CD4-positive, alpha-beta T cell treated with Interleukin-4 for 4 hours (primary cell): Measurements from ENCODE around the gene TJAP1.
"Not testable (repeated sequence)": the region's sequence is repeated elsewhere in the genome, so short reads cannot be mapped to it uniquely, and the experiment has no call there.

Experiments used
- DNase-seq: peaks from one replicate; pipeline ENCODE4 v3.0.0-alpha.2; 2020

Gene TJAP1

DNA sequence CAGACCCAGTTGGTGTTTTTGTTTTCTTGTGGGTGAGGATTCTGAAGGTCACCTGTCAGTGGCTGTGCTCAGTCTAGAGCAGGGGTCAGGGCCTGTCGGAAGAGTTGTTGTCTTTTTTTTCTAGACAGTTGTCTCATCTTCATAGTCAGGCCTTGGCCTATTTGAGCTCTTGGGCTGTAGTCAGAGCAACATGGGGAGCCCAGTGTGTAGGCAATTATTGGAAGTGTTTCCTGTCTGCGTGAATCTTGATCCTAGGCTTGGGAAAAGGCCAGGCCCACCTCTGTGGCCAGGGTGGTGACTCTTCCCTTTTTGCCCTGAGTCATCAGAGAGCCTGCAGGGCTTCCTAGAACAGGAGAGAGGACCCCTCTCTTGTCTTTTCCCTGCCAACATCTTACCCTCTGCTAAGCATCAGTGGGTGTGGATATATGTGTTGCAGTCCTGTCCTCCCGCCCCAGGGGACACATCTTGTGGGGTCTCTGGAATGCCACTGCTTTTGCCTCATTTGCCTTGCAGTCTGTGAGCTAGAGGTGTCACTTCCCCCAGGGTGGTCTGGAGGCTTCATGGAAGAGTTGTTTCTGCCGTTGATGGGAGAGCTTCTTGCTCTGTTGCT lies 11.4 kb downstream of the TJAP1 start:
- no peak for DNase-seq

DNA sequence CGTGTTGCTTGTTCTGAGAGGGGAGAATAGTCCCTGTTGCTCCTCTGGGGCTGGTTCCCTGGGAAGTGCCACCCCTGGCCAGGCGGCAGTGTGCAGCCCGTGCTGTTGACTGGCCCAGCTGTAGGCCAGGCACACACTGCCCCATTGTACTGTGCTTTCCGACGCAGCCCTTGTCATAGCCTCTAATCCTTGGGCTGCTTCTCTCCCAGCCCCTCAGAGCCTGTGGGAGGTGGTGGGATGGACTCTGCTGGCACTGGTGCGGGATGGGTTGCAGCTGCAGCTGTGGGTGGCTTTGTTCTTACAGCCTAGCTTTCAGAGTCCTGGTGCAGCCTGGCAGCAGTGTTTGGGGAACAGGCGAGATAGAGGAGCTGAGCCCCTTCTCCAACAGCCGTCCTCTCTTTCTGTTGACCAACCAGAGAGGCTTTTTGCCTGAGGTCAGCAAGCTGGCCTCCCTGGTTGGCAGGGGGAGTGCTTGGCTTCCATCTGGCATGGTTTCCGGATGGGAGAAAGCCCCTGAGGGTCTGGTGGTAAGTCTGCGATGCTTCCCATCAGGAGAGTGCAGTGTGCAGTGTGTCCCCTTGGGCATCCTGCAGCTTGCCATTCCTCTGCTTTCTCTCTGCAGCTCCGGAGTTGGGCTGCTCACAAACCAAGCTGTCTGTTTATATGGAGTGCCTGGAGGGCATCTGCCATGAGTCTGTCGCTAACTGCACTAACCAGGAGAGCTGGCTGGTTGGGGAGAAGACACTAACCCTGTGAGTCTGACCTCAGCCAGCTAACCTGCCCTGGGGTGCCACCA lies 12.1 kb downstream of the TJAP1 start:
- DNase-seq, result no peak

DNA sequence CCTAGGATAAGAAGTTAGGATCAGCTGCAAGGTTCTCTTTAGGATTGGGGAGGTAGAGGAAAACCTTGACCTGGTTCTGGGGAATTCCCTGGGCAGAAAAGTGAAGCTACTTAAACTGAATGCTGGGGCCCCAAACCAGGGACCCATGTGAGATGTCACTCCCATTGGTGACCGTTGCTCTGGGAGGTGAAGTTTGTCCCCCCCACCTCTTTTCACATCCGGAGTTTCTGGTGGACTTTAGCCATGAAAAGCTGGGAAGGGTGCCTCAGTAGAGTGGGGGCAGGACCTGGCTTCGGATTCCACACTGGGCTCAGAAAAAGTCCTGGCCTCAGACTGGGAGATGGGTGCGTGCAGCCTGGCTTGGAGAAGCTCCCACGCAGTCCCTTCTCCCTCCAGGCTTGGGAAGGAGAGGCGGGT lies 13.2 kb downstream of the TJAP1 start:
- DNase-seq, result no peak

DNA sequence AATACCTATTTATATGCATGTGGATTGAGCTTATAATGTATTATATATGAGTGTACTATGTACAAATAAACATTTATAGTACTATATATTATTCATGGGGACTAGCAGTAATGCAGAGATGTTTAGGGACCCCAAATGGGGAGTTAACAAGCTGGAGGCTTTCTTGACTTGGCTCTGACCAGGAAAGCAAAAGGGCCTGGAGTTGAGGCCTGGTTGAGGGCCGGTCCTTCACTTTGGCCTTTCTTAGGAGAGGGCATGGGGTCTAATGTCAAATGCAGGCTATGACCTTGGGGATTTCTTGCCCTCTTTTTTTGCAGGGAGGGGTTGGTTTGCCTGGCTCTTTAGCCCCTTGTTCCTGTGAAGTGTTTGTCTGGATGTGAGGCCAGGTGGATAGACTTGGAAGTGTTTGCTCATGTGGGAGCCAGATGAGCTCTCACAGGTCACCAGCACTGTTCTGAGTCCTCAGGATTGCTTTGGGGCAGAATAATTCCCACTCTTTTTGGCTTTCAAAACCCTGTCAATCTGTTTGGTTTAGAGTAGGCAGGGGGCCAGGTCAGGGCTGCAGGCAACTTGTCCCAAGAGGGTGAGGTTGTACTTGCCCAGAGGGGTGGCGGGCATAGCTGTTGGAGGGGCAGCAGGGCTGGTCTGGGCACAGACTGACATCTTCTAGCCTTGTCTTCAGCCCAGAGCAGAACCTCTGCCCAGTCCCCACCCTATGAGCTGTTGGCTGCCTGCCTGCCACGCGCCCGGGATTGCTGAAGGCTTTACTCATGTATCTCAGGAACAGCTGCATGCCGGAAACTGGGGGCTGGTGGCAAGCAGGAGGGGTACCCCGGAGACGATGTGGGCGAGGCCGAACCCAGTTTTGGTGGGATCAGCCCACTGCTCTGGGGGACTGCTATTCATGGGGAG lies 14.6 kb downstream of the TJAP1 start:
- no peak for DNase-seq

DNA sequence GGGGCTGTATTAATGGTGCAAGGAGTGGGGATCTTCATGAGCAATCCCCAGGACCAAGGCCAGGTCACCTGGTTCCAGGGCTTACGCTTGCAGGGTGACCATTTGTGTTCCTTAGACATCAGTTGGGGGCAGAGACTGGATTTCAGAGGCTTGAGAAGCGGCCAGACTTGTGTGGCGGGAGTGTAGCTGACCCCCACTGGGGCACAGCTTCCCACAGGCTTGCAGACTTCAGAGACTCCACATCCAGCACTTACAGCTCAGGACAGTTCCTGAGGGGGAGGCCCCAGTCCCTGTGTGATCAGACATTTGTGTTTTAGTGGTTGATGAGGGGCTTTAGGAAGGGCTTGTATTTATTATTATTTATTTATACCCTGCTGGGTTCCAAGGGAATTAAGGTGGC lies 15.3 kb downstream of the TJAP1 start:
- DNase-seq, result no peak

DNA sequence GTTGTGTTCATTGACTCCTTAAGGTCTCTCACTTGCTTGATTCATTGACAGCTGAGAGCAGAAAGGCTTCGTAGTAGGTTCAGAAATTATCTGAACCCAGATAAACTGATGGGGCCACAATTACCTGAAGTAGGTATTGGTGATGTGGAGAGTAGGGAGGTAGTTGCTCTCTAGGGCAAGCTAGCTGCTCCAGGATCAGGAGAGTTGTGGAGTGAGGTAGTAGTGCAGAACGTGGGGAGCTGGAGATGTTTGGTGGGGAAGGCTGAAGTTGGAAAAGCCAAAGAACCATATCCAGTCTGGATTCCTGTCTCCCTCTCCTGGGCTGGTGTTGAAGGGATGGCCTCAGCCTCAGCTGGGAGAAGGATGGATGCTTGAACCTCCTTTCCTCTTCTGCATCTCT lies 15.9 kb downstream of the TJAP1 start:
- no peak for DNase-seq

DNA sequence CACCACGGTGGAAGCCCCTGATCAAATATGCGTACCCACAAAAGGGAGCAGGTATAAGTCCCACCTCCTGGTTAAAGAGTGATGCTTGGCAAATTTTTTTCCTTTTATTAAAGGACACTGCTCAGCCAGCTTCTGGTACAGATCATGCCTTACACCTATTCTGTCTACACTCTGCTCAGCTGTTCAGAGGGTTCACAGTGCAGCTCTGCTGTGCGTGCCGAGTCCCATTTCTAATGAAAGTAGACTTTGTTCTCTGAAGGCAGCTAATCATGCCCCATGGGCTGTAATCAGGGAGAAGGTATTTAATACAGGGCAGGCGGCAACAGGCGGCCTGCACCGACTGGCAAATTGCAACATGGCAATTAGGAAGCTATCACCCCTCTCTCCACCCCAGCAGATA lies 16.5 kb downstream of the TJAP1 start:
- DNase-seq, result no peak

DNA sequence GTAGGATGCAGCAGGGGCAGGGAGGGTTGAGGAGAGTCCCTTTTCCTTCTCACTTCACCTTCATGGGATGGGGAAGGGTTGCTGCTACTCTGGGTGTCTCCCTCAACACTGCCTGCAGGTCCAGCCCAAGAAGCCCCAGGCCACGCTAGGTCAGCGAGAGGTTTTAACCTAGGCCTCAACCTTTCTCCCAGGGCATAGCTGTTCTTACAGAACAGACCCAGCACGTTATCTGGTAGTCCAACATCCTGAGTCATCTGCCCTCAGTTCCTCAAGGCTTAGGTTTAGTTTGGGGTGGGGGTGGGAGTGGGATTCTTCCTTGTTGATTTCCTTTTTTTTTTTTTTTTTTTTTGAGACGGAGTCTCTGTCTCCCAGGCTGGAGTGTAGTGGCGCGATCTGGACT lies 17.0 kb downstream of the TJAP1 start:
- no peak for DNase-seq

DNA sequence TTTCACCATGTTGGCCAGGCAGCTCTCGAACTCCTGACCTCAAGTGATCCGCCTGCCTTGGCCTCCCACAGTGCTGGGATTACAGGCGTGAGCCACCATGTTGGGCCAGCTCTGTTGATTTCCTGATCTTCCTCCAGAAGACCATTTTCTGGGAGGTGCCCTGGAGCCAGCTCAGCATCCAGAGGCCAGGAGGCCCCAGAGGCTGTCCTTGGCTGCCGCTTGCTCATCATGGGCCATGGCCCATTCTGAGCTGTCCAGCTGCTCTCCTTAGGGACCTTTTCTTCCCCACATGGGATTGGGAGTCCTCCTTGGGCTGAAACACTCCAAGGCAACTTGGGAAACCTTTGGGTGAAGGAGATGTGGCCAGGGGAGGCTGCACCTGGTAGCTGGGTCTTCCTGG lies 17.4 kb downstream of the TJAP1 start:
- DNase-seq, result no peak

DNA sequence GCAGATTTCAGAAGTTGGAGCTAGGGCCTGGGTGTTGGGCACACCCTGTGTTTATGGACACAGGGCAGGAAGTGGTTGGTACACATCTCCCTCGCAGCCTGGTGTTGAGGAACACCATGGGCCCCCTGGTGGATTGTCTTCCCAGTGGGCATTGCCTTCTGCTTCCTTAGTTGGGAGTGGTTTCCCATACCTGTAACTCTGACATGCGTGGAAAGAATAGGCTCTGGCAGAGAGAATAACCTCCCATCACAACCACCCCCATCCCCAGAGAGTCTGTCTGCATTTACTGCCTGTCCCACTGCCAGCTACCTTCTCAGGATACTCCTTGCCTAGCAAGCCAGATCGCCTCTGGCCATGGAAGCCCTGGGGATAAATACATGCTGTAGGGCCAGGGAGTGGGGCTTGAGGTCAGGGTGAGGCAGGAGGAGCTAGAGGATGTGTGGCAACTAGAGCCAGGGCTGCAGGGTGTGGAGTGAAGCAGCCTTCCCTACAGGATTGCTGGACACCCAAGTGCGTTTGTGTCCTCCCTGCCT lies 18.1 kb downstream of the TJAP1 start:
- DNase-seq, result peak; percentile 31

DNA sequence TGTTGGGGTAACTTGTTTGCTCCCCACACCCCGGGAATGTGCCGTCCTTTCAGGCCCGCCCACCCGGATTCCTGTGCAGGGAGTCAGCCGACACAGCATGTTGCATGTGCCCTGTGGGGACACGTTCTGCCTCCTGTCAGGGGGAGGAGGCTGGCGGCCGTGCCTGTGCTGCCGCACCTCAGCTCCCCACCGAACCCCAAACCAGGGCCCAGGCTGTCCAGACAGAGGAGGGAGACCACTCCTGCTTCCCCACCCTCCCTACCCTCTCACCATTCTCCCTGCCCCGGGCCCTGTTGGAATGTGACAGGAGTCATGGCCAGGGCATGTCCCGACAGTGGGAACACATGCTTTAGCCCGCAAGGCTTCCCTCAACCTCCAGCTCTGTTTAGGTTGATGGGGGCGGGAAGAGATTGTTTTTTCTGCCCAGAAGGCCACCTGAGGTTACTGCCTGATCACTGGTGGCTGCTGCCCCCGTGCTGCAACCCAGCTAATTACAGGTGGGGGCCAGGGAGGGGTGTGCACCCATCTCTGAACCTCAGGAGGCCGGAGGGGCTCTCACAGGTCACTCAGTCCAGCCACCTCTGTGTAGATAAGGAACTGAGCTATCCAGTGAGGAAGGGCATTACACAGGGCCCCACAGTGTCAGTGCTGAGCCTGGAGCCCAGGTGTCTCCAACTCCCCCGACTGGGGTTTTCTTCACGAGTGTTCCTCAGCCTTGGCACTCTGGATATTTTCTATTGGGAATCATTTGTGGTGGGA lies 19.2 kb downstream of the TJAP1 start:
- DNase-seq, result no peak

DNA sequence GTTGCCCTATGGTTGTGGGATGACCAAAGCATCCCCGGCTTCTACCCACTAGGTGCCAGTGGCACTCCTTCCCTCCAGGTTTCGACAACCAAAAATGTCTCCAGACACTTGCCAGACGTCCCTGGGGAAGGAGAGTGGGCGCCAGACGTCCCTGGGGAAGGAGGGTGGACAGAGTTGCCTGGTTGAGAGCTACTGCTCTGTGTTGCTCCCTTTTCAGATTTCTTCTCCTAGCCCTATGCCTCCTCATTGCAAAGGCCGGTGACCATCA lies 19.7 kb downstream of the TJAP1 start:
- DNase-seq, result no peak

DNA sequence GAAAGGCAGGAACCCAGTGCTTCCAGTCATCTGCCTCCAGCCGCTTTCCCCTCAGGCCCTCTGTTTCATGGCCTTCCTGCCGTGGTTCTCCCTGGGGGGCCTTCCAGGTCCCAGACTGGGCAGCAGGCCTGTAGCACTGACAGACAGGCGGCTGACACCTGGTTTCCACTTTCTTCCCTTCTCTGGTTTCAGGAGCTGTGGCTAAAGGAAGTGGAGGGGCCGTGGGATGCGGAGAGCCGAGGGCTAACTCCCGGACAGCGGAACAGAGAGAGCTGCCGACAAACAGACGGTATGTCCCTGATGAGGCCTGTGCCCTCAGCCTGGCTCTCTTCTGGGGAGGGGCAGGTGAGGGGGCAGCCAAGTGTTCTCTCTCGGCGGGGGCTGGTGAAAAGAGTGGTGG lies 20.3 kb downstream of the TJAP1 start:
- no peak for DNase-seq

DNA sequence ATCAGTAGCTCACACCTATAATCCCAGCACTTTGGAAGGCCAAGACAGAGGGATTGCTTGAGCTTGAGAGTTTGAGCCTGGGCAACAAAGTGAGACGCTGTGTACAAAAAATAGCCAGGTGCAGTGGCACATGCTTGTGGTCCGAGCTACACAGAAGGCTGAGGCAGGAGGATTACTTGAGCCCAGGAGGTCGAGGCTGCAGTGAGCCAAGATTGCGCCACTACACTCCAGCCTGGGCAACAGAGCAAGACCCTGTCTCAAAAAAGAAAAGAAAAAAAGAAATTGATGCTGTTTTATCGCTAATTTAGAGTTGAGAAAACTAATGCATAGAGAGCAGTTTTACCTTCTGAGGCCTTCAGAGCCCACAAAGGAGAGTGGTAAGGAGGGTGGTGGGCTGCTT lies 20.9 kb downstream of the TJAP1 start:
- not testable (repeated sequence) for DNase-seq

DNA sequence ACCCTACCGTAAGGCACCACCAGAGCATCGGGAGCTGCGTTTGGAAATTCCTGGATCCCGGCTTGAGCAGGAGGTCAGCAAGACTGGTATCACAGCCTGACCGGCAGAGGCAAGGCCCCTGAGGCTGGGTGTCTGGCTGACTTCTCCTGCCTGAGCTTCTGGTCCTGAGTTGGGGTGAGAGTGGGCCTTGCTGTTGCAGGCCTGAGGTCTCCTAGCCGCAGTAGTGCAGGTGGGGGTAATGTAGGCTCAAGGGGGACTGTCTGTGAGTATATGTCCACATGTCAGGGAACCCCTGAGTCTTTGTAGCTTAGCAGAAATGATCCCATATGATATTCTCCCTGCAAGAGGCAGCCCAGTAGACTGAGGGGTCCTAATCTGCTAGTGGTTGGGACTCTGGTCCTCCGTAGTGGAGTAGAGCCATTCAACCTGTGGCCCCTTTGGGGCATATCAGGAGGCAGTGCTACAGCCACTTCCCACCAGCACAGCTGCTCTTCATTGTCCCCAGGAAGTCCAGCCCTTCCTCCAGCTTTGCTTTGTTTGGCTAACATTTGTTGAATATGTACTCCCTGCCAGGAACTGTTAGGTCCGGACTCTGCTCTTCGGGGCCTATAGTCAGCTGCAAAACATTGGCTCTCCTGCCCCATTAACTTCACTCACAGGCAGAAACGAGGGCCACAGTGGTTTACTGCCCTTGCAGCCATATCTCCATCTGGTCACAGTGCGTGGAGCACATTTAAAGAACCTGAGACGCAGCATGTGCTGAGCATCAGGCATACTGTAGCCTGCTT lies 21.9 kb downstream of the TJAP1 start:
- no peak for DNase-seq

DNA sequence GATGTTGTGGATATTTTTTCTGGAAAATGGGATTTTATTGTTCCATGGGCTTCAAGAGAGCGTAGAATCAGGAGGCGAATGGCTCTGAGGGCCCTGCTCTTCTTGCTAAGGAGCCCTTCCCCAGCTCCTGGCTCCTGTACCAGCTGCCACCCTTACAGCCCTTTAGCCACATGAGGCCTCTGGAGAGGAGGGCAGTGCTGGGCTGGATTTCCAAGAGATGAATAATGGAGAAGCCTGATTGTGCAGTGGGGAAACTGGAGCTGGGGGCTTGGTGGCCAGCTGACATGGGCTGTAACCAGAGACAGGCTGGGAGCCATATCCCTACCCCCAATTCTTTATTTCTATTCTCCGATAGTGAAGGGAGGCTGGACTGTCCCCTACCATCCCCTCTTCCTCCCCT lies 23.6 kb downstream of the TJAP1 start:
- no peak for DNase-seq

DNA sequence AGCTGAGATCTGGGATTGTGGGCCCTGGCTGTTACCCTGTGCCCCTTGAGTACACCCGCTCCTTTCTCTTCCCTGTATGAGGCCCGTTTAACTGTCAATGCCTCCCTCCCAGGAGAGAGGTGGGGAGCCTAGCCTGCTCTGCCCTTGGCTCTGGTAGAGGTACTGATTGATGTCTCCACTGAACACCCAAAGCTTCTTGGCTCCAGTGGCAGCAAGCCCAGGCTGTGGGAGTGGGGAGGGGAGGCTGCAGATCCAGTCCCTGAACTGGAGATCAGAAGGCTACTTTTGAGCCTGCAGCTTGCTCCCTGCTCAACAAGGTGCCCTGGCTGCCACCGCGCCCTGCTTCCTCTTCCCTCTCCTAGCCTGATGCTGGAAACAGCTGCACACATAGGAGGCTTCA lies 25.3 kb downstream of the TJAP1 start:
- DNase-seq, result no peak

DNA sequence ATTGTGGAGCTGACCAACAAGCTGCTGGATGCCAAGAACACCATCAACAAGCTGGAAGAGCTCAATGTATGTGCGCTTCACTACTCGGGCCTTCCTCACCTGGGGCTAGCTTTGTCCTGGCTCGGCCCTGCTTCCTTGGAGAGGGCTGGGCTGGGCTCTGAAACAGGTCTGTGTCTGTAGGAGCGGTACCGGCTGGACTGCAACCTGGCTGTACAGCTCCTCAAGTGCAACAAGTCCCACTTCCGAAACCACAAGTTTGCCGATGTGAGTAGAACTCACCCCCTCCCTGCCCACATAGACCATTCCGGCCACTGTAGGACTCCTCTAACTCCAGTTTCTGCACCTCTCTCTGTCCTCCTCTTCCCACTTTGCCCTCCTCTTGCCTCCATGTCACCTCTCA lies 26.1 kb downstream of the TJAP1 start:
- no peak for DNase-seq

DNA sequence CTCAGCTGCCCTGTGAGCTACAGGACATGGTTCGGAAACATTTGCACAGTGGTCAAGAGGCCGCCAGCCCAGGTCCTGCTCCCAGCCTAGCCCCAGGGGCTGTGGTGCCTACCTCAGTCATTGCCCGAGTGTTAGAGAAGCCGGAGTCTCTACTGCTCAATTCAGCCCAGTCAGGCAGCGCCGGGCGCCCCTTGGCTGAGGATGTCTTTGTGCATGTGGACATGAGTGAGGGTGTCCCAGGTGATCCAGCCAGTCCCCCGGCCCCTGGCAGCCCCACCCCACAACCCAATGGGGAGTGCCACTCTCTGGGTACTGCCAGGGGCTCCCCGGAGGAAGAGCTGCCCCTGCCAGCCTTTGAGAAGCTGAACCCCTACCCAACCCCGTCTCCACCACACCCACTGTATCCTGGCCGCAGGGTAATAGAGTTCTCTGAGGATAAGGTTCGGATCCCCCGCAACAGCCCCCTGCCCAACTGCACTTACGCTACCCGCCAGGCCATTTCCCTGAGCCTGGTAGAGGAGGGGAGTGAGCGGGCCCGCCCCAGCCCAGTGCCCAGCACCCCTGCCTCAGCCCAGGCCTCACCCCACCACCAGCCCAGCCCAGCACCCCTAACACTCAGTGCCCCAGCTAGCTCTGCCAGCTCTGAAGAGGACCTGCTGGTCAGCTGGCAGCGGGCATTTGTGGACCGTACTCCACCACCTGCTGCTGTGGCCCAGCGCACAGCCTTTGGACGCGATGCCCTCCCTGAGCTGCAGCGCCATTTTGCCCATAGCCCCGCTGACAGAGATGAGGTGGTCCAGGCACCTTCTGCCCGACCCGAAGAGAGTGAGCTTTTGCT lies 27.6 kb downstream of the TJAP1 start:
- no peak for DNase-seq

DNA sequence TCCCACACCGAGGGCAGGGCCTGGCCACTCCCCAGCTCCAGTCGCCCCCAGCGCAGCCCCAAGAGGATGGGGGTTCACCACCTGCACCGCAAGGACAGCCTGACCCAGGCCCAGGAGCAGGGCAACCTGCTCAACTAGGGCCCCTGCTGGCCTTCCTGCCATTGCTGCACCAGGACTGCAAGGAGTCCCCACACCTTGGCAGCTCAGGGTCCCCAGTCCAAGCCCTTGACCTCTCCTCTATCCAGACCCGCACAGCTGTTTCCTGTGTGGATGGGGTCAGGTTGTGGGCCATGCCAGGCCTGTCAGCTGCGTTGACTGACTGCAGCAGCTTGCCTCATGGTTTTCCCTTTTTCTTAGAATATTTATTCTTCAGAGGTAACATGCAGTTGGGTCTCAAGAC lies 28.3 kb downstream of the TJAP1 start:
- DNase-seq, result no peak

DNA sequence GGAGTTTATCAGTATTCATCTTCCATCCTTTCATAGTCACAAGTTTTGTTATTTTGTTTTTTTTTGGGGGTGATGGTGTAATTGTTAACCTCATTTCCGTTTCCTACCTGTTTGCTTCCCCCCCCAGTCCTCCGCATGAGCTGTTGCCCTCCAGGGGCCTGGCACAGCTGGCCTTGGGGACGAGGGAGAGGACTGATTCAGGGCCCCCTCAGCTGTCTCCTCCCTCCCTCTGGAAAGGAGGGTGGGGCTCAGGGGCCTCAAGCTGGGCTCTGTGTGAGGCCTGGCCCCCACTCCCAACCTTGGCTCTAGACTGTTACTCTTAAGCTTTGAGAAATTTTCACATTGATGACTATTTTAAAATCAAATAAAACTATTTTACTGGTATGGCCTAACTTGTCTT lies 28.8 kb downstream of the TJAP1 start:
- DNase-seq, result no peak
